GM12878 (cell line): ENCODE results near the gene RAB44. TPM values are rescaled to one million over a fixed set of nuclear protein-coding genes. Genes with fewer than 3 reads are reported as not detected.
A peak's percentile ranks its signal among the peaks of the same experiment; 100 is the strongest.

Source experiments
- ATAC-seq: fragments of 200-7000 bp; cut with Tn5 transposase; 3 replicates; pipeline ENCODE4 v1.9.1; 2020; ENCODE audit warnings: mild to moderate bottlenecking, moderate library complexity
- BruUV-seq: library from RNA; stranded (reverse); fragments of 400-500 nt; replicated peaks from 2 replicates; lab custom pipeline; 2021; lab: Mats Ljungman, UMichigan
- CTCF ChIA-PET: fragments of 300-600 bp; sonication (Branson Sonifier 250); formaldehyde crosslinking; extraction: SDS; loops from one replicate; lab custom pipeline; 2021; ENCODE audit warnings: inconsistent platforms; lab: Yijun Ruan, JAX
- POLR2A ChIA-PET: fragments of 350-600 bp; formaldehyde crosslinking; extraction: SDS; loops from one replicate; lab custom pipeline; 2021; ENCODE audit warnings: inconsistent platforms; lab: Charles Lee
- RAD21 ChIA-PET: fragments of 300-600 bp; sonication (Branson Sonifier 250); formaldehyde crosslinking; loops from one replicate; lab custom pipeline; 2023; ENCODE audit warnings: antibody characterized with exemption; ENCODE audit not compliant: unreplicated experiment; lab: Charles Lee
- SMC1A ChIA-PET: fragments of 300-600 bp; sonication (Branson Sonifier 250); formaldehyde crosslinking; loops from one replicate; lab custom pipeline; 2023; ENCODE audit not compliant: unreplicated experiment, uncharacterized antibody; lab: Charles Lee
- DNase-seq: peaks from one replicate; pipeline ENCODE4 v3.0.0-alpha.2; 2011; ENCODE audit warnings: low read depth, low spot score
- FAIRE-seq: peaks from 3 replicates; lab custom pipeline; 2011; peaks lifted over from hg19 to GRCh38; lab: Jason Lieb, UNC
- H2AFZ ChIP-seq: 2 replicates; pipeline ENCODE4 v1.6.0; 2011; ENCODE audit warnings: low read depth, low read length, control low read depth; ENCODE audit not compliant: control insufficient read depth
- H3K27ac ChIP-seq: 2 replicates; pipeline ENCODE4 v1.5.1; 2011; ENCODE audit warnings: control low read depth; ENCODE audit not compliant: control insufficient read depth, insufficient read depth
- H3K27me3 ChIP-seq, 2 experiments: replicated peaks in 1 of 2; 2 replicates each; pipeline versions ENCODE4 v1.6.0 to v1.6.1; 2011; ENCODE audit warnings: low read length in 1 of 2; ENCODE audit not compliant: control insufficient read depth in 2 of 2, insufficient read depth in 2 of 2
- H3K36me3 ChIP-seq, 2 experiments: 2 replicates each; pipeline ENCODE4 v1.5.1; 2011; ENCODE audit warnings: low read length in 1 of 2; ENCODE audit not compliant: control insufficient read depth in 2 of 2, insufficient read depth in 2 of 2
- H3K4me1 ChIP-seq: 2 replicates; pipeline ENCODE4 v1.6.1; 2011; ENCODE audit warnings: mild to moderate bottlenecking, low read length, moderate library complexity, mixed read lengths; ENCODE audit not compliant: control insufficient read depth, insufficient read depth
- H3K4me2 ChIP-seq: 2 replicates; pipeline ENCODE4 v1.6.0; 2011; ENCODE audit warnings: control low read depth; ENCODE audit not compliant: control insufficient read depth, insufficient read depth
- H3K4me3 ChIP-seq: fragments of 200-600 bp; sonication (generic); 2 replicates; pipeline ENCODE4 v1.5.1; 2016
- H3K79me2 ChIP-seq: 2 replicates; pipeline ENCODE4 v1.6.0; 2011; ENCODE audit warnings: low read length; ENCODE audit not compliant: control insufficient read depth, insufficient read depth
- H3K9ac ChIP-seq: 2 replicates; pipeline ENCODE4 v1.8.0; 2011; ENCODE audit warnings: low read length, control low read depth, mixed read lengths; ENCODE audit not compliant: control insufficient read depth, insufficient read depth
- H3K9me3 ChIP-seq: replicated peaks from 3 replicates; pipeline ENCODE4 v1.5.1; 2011; ENCODE audit warnings: mild to moderate bottlenecking, low read length; ENCODE audit not compliant: control insufficient read depth, insufficient read depth
- H4K20me1 ChIP-seq: 2 replicates; pipeline ENCODE4 v1.6.0; 2011; ENCODE audit not compliant: control insufficient read depth, insufficient read depth
- ATF2 ChIP-seq: IDR thresholded peaks from 2 replicates; pipeline ENCODE4 v1.6.1; 2012; ENCODE audit warnings: low read length, inconsistent platforms
- MYB ChIP-seq: fragments of 150-350 bp; IDR thresholded peaks from 2 replicates; pipeline ENCODE4 v1.6.1; 2014; ENCODE audit warnings: mild to moderate bottlenecking, low read depth, low read length, borderline replicate concordance
- SMAD5 ChIP-seq: IDR thresholded peaks from 2 replicates; pipeline ENCODE4 v1.6.1; 2016; ENCODE audit warnings: antibody characterized with exemption, low read depth
- YY1 ChIP-seq: IDR thresholded peaks from 2 replicates; pipeline ENCODE4 v1.6.1; 2011; ENCODE audit warnings: low read depth, mild to moderate bottlenecking, low read length
- WGBS: methylation state at CpG from one replicate; pipeline ENCODE4 v1.1.6; 2016; ENCODE audit warnings: low lambda C conversion rate; ENCODE audit not compliant: insufficient replicate concordance, insufficient coverage; ENCODE audit errors: missing lambda C conversion rate; 5-methylcytosine and 5-hydroxymethylcytosine counted together
- in situ Hi-C: fragments of 300-500 bp; cut with MboI; formaldehyde crosslinking; loops from 9 replicates; pipeline ENCODE4 v1.14.3; 2018; ENCODE audit warnings: mixed read lengths
- intact Hi-C: fragments of 100-400 bp; cut with micrococcal nuclease; formaldehyde crosslinking; loops from one replicate; pipeline ENCODE4 v1.14.2; 2022; ENCODE audit not compliant: unreplicated experiment
- polyA plus RNA-seq, 11 experiments: library from polyadenylated mRNA; depleted of rRNA in 4 of 11; unstranded in 6 of 11; stranded (reverse) in 5 of 11; fragments of >200 nt; fragmentation: Nextera tagmentation in 4 of 11; fragmentation: Illumina TruSeq in 1 of 11; extraction: Ambion mirVana in 4 of 11; extraction: Trizol in 1 of 11; gene quantifications; 1 replicate in 1 of 11; 2 replicates in 10 of 11; pipeline versions ENCODE4 v1.2.1 to v1.2.3, GENCODE V29; 2011 to 2016; ENCODE audit warnings: inconsistent platforms in 2 of 11, missing spikeins in 2 of 11, low read depth in 1 of 11
- total RNA-seq, 4 experiments: library from RNA; depleted of rRNA in 3 of 4; stranded (reverse); fragments of >200 nt in 3 of 4; fragmentation: Illumina TruSeq in 1 of 4; extraction: Trizol in 1 of 4; gene quantifications; 2 replicates each; pipeline versions ENCODE4 v1.2.1 to v1.2.3, GENCODE V29; 2013 to 2021
- TF ChIP-seq, protein P1 (sequence below): IDR thresholded peaks from 2 replicates; pipeline ENCODE4 v1.6.1; 2011; ENCODE audit warnings: borderline replicate concordance, low read depth, mild to moderate bottlenecking, moderate library complexity, low read length; ENCODE audit not compliant: insufficient read depth, poor library complexity, severe bottlenecking

The RAB44 gene
- total and polyA plus RNA-seq, 10 of the 15 experiments (the other 5 are each of a cell fraction or from before 2014, with no cell fraction given), result 0.01 to 0.08 (median 0.05) TPM; not detected in 2

DNA sequence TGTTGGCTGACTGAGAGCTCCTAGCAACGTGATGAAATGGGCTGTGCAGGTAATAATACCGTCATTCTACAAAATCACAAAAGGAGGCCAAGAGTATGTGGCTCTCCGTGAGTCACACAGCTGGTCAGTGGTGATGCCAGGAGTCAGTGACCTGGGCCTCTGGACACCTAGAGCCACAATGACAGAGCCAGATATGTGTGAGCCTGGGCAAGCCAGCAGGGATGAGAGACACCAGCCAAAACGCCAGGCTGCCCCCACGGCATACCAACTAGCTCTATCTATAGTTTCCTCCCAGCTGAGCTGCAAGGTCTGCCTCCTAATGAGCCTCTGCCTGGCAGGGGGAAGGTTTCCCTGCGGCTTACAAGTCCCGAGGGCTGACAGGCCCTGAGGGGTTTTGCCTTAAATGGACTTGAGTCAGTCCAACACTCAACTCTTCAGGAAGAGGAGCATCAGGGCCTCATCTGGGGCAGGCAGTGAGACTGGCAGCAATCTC is 71.6 kb downstream of the RAB44 start:
- H3K27me3 ChIP-seq, result no peaks in the 10 kb centered on the region
- TF ChIP-seq SMAD5 (no peak), ATF2 (no peak), MYB (no peak), YY1 (no peak)
- TF ChIP-seq, protein P1, sequence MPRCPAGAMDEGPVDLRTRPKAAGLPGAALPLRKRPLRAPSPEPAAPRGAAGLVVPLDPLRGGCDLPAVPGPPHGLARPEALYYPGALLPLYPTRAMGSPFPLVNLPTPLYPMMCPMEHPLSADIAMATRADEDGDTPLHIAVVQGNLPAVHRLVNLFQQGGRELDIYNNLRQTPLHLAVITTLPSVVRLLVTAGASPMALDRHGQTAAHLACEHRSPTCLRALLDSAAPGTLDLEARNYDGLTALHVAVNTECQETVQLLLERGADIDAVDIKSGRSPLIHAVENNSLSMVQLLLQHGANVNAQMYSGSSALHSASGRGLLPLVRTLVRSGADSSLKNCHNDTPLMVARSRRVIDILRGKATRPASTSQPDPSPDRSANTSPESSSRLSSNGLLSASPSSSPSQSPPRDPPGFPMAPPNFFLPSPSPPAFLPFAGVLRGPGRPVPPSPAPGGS, result no peak
- TF ChIP-seq, all 136 proteins: peak for 0
- Histone ChIP-seq H3K36me3 (no peaks in the 10 kb centered on the region; a peak in 1 of 4 replicates), H3K79me2 (no peaks in the 10 kb centered on the region), H3K4me1 (peaks cover 17% of the 10 kb centered on the region), H2AFZ (peak overlapping the region; percentile 13), H3K4me3 (no peak overlapping the region), H3K4me2 (no peak overlapping the region), H3K27ac (no peak overlapping the region), H4K20me1 (no peaks in the 10 kb centered on the region), H3K9ac (no peak overlapping the region), H3K9me3 (no peaks in the 10 kb centered on the region)
- WGBS, result 44% methylated on average over 7 of the region's 7 CpGs
- FAIRE-seq (no peak), ATAC-seq (no peak), DNase-seq (no peak)
- in situ Hi-C loops (loop anchor here (5.0 to 10.0 kb wide), 3 partner anchors 243 to 443 kb away; partner anchors contain the start of gene PIM1), intact Hi-C loops (loop anchor here (10.0 kb wide), 1 partner anchor 406 kb away; the partner anchor contains the start of gene PIM1)
- no TSS peak for BruUV-seq
- ChIA-PET CTCF (interaction anchor here (0.9 to 15.9 kb wide), 11 partner anchors 10 to 441 kb away, joined by 3 to 330 read pairs (median 6); no protein-coding TSS in a partner anchor), SMC1A (interaction anchor here (1.1 to 9.7 kb wide), 6 partner anchors 9 to 249 kb away, joined by 5 to 120 read pairs (median 26); no protein-coding TSS in a partner anchor), RAD21 (interaction anchor here (1.1 to 7.2 kb wide), 5 partner anchors 9 to 249 kb away, joined by 4 to 102 read pairs (median 6); no protein-coding TSS in a partner anchor), POLR2A (no interaction called here)
